ENCODE data around the gene SLK.

The SLK gene

DNA sequence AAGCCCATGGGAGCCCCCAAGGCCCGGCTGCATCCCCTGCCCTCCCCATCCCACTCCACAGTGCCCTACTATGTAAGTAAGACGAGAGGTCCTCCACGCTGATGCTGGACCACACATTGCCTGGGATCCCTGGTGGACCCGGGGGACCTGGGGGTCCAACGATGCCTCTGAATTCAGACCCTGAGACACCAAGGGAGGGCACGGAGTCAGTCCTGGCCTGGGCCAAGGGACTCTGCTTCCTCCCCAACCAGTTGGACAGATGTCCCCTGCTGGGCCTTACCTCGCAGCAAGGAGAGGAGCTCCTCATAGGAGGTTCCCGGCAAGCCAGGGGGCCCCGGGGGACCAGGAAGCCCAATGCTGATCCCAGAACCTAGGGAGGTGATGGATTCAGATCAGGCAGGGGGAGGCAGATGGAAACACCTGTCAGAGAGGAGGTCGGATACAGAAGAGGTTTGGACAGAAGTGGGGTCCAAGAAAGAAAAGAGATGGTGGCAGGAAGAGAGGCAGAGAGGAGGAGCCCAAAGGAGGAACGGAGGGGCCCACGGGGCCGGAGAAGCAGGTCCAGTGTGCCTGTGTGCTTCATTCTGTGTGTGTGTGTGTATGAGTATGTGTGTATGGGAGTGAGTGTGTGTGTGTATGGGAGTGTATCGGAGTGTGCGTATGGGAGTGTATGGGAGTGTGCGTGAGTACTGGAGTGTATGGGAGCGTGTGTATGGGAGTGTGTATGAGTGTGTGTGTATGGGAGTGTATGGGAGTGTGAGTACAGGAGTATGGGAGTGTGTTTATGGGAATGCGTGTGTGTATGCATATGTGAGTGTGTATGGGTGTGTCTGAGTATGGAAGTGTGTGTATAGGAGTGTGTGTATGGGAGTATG, 68.5 kb downstream of the SLK start:
- DNase-seq: no peak

DNA sequence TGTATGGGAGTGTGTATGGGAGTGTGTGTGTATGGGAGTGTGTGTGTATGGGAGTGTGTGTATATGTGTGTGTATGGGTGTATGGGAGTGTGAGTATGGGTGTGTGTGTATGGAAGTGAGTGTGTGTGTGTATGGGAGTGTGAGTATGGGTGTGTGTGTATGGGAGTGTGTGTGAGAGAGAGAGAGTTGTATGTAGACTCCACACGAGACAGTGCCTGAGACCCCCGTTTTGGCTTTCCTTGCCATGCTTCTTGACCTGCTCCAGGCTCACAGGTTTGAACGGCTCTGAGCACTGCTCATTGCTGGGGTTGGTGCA, 69.1 kb downstream of the SLK start:
- no peak for DNase-seq

GRCh38 chr10:104036518-104037260, 69.7 kb downstream of the SLK start:
- no peak for DNase-seq

- DNase-seq: no peak
Observed at GRCh38 chr10:104037261-104037951, 70.5 kb downstream of the SLK start.

GRCh38 chr10:104038537-104038936, 71.6 kb downstream of the SLK start:
- no peak for DNase-seq

GRCh38 chr10:104038958-104039752, 72.2 kb downstream of the SLK start:
- DNase-seq: no peak

- no peak for DNase-seq
Observed at GRCh38 chr10:104040382-104040781, 73.4 kb downstream of the SLK start.

DNA sequence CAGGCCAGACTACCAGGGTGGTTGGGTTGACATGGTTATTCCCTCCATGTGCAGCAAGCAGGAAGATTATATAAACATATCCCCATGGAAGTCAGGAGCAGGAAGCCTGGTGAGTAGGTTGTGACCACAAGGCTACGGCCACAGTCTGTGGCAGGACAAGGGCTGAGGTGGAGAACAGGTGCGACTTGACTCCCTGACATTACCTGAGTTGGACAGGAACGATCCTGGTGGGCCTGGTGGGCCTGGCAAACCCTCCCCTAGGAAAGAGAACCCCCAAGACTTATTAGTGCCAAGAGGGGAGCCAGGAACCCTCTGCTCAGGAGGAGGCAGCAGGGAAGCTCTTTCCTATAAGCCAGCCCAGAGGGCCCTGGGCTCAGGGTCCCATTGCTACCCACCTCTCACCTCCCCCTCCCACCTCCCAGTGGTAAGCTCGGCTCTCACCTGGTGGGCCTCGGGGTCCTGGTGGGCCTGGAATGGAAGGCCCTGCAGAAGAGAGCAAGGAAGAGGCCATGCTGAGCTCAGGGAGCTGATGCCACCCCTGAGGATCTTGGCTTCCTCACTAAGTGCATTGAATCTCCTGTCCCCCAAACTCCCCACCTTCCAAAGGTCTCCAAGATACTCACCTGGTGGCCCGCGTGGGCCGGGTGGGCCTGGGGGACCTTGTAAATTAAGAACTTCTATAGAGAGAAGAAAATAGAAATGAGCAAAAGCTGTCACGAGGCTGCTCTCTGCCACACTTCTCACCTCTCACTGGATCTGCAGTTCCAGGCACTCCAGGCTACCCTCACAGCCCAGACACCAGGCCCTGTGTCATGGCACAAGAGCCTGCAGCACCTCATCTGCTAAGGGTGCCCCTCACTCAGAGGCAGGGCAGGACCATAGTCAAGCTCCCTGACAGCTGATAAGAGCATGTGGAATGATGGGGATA, 74.2 kb downstream of the SLK start:
- DNase-seq: no peak

- no peak for DNase-seq
Observed at GRCh38 chr10:104041891-104042535, 75.1 kb downstream of the SLK start.

- no peak for DNase-seq
Observed at GRCh38 chr10:104043185-104043830, 76.4 kb downstream of the SLK start.

DNA sequence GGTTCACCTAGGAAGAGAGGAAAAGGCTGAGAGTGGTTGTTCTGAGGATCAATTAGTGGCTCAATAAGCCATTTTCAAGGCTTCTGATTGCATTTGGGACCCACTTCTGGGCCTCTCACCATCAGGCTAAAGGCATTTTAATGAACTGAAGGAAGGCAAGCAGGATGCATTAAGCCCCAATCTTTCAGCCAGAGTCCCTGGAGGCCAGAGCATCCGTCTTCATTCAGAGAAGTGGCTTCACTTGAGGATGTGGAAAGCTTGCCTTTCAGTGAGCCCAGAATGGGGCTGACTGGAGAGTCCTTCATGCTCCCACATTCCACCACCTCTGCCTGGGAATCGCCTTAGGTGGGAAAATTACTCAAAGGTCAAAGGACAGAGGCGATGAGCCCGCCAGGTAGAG, 76.9 kb downstream of the SLK start:
- DNase-seq: no peak

DNA sequence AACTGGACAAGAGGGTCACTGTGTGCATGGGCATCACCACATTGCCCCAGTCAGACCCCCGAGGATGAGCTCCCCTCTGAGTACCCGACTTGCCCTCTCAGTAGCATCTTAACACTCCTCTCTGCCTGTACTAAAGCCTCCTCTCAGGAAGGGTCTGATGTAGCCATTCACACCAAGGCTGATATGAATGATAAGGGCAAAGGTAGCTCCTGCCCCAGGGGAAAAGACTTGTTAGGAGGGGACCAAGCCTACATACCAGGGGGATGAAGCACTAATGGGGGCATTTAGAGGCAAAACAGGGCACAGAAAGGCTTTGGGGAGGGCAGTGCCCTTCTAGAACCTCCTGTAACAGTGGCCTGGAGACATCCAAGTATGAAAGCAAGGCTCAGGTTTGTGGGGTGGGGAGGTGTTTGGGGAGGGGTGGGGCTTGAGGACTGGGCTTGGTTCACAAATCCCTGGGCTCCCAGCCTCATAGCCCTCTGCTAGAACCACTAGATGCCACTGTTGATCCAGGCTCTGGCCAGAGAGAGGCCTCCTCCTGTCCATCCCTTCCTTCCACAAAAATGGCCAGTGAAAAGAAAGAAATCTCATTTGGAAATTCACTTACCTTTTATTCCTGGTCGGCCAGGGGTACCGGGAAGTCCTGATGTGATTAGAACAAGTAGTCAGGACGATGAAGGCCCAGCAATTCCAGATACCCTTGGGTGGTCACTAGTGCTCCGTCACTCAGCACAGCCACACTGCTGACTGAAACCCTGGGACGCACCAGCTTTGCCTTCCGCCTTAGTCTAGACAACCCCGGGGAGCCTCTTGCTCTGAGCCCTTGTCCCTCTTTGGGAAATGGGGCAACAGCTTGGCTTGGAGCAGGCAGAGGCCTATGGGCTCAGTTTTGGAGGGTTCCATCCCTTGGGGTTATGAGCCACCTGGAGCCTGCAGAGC, 78.5 kb downstream of the SLK start:
- no peak for DNase-seq

- DNase-seq: no peak
Observed at GRCh38 chr10:104046651-104047050, 79.7 kb downstream of the SLK start.

DNA sequence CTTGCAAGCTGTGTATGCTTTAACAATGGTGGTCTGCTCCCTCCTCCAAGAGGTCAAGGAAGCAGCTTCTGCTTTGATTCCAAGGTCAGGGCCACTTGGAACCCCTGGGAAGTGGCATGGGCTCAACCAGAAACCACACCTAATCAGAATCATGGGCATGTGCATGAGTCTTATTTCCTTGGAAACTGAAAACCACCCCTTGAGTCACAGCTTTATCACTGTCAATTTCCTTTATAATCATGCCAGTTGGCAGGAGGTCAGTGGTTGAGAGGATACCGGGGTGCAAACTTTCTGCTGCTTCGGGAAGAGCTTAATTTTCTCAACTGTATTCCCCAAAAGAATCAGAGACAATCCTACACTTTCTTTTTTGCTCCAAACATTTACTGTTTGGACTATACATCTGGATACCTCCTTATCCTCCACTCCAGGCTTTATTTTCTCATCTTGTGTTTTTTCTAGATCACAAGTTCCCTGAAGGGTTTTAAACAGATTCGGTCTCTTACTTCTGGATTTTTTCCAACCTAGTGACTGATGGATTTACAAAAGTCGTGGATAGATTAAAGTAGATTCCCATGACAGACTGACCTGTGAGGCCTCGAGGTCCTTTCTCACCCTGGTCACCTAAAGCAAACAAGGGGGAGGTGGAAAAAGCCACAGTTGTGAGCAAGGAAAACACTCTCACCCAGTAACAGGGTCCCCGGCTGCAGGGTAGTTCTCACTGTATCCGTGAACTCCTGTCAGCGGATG, 82.7 kb downstream of the SLK start:
- no peak for DNase-seq

GRCh38 chr10:104052431-104052830, 85.5 kb downstream of the SLK start:
- no peak for DNase-seq

GRCh38 chr10:104053201-104053600, 86.3 kb downstream of the SLK start:
- no peak for DNase-seq

- DNase-seq: no peak
Observed at GRCh38 chr10:104054430-104054829, 87.5 kb downstream of the SLK start.

DNA sequence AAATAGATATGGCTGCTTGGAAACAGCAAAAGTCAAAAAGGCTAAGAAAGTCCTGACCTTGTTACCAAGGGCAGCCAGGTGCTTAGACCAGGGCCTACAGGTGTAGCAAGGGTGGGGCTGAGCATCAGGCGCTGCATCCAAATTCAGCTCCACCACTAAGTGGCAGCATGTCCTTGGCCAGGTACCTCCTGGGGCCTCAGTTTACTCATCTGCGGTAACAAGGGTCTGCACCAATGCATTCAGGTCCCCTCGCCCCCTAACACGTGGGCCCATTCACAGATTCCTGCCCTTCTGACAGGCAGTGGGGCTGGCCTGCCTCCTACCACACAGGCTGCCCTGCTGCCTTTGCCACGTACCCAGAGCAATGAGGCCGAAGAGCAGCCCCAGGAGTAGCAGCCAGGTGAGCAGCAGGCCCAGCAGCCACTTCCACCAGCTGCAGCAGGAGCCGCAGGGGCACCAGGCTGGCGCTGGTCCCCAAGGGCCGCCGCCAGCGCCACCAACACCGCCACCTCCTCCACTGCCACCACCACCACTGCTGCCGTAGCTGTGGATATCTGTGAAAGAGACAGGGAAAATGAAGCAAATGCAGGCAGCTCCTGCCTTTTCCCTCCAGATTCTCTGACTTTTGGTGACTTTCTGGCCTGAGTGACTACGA, 89.8 kb downstream of the SLK start:
- no peak for DNase-seq

Measured in T-helper 2 cell (primary cell).